AG04450 (cell line): Measurements from ENCODE around the gene SCN4A. TPM values are rescaled to one million over a fixed set of nuclear protein-coding genes. Genes with fewer than 3 reads are reported as not detected.

ENCODE experiments used
- CTCF ChIA-PET: fragments of 300-600, 350-600 bp; formaldehyde crosslinking; extraction: SDS; loops from one replicate; lab custom pipeline; 2022; ENCODE audit warnings: antibody characterized with exemption, inconsistent platforms; lab: Charles Lee
- POLR2A ChIA-PET: fragments of 350-600 bp; formaldehyde crosslinking; extraction: SDS; loops from one replicate; lab custom pipeline; 2021; ENCODE audit warnings: antibody characterized with exemption, inconsistent platforms; lab: Yijun Ruan, JAX
- DNase-seq: peaks from one replicate; pipeline ENCODE4 v3.0.0-alpha.2; 2011; ENCODE audit warnings: low read depth, low spot score
- H3K27ac ChIP-seq: one replicate; pipeline ENCODE4 v1.5.1; 2012; ENCODE audit warnings: low read depth, low read length, control low read depth
- H3K27me3 ChIP-seq: one replicate; pipeline ENCODE4 v1.6.0; 2012; ENCODE audit warnings: low read length; ENCODE audit not compliant: control insufficient read depth, insufficient read depth
- H3K4me3 ChIP-seq: 2 replicates; pipeline ENCODE4 v1.5.1; 2011; ENCODE audit warnings: mild to moderate bottlenecking, low read depth, low read length, control low read depth
- H3K9me3 ChIP-seq: 2 replicates; pipeline ENCODE4 v1.5.1; 2012; ENCODE audit warnings: low read length; ENCODE audit not compliant: control insufficient read depth, insufficient read depth
- CTCF ChIP-seq: IDR thresholded peaks from 2 replicates; pipeline ENCODE4 v1.5.1; 2011; ENCODE audit warnings: low read depth, low read length, control low read depth, inconsistent platforms
- polyA plus RNA-seq: library from polyadenylated mRNA; depleted of rRNA; stranded (reverse); fragments of >200 nt; gene quantifications from 2 replicates; pipeline ENCODE4 v1.2.3, GENCODE V29; 2011

SCN4A gene
- polyA plus RNA-seq, 1 experiment = 0.01 TPM

- Histone ChIP-seq H3K4me3 (no peak overlapping the region), H3K9me3 (no peaks in the 10 kb centered on the region), H3K27me3 (peaks cover 29% of the 10 kb centered on the region), H3K27ac (no peak overlapping the region)
- CTCF ChIA-PET = interaction anchor here (1.2 to 1.5 kb wide), 3 partner anchors 10 to 132 kb away, joined by 3 to 7 read pairs (median 6); no protein-coding TSS in a partner anchor
- POLR2A ChIA-PET = no interaction called here
- no peak for DNase-seq
- no peak for TF ChIP-seq CTCF
Observed at GRCh38 chr17:64001091-64001579, 28.4 kb upstream of the SCN4A start.

GRCh38 chr17:63999680-64000531 is 27.2 kb upstream of the SCN4A start:
- TF ChIP-seq CTCF = no peak
- H3K27me3 ChIP-seq = peaks cover 29% of the 10 kb centered on the region
- DNase-seq = no peak
- ChIA-PET POLR2A (no interaction called here), CTCF (interaction anchor here (0.7 to 0.8 kb wide), 2 partner anchors 80 to 134 kb away, joined by 3 to 5 read pairs; no protein-coding TSS in a partner anchor)
- no peak overlapping the region for H3K27ac ChIP-seq
- no peaks in the 10 kb centered on the region for H3K9me3 ChIP-seq
- H3K4me3 ChIP-seq = no peak overlapping the region

- POLR2A ChIA-PET = no interaction called here
- Histone ChIP-seq H3K9me3 (no peaks in the 10 kb centered on the region), H3K4me3 (peak overlapping the region; percentile 74), H3K27me3 (peaks cover 21% of the 10 kb centered on the region), H3K27ac (no peak overlapping the region)
- no peak for TF ChIP-seq CTCF
- DNase-seq = no peak
- CTCF ChIA-PET = no interaction called here
Observed at GRCh38 chr17:63998721-63999679, 26.3 kb upstream of the SCN4A start.

- H3K9me3 ChIP-seq = no peaks in the 10 kb centered on the region
- TF ChIP-seq CTCF = no peak
- H3K27me3 ChIP-seq = peaks cover 26% of the 10 kb centered on the region
- ChIA-PET POLR2A (no interaction called here), CTCF (no interaction called here)
- peak; percentile 13 for DNase-seq
- peak within 1 kb of the TSS; percentile 74 for H3K4me3 ChIP-seq
- H3K27ac ChIP-seq = no peak within 1 kb of the TSS
Observed at GRCh38 chr17:63998050-63998720, 25.5 kb upstream of the SCN4A start, which contains the start of gene PRR29. Gene PRR29 (plus strand): TSS chr17:63998351. CDS start chr17:63998365, 14 bp downstream.
